ENCODE results near the gene DLG2.

GRCh38 chr11:85236211-85236610, 390.9 kb downstream of the DLG2 start:
- TF ChIP-seq CTCF (IDR thresholded peaks at IDR 0.05) (no peak), NR1H2 (CRISPR knock-in tag; IDR thresholded peaks at IDR 0.05) (no peak), MAX (CRISPR knock-in tag; IDR thresholded peaks at IDR 0.05) (no peak), TP53 (CRISPR knock-in tag; IDR thresholded peaks at IDR 0.05) (no peak), ZMAT4 (CRISPR knock-in tag; IDR thresholded peaks at IDR 0.05) (no peak), ETV6 (CRISPR knock-in tag; IDR thresholded peaks at IDR 0.05) (no peak)

Data from WTC11 (cell line).